Muscle of leg (tissue), 11 donors: ENCODE results near the gene VDR. TPM values are rescaled to one million over a fixed set of nuclear protein-coding genes. Genes with fewer than 3 reads are reported as not detected.
A peak's percentile ranks its signal among the peaks of the same experiment; 100 is the strongest.
"Not testable (repeated sequence)": the region's sequence is repeated elsewhere in the genome, so short reads cannot be mapped to it uniquely, and the experiment has no call there.

Experiments used
- DNase-seq: peaks from one replicate; pipeline ENCODE4 v3.0.0; 2013
- H3K27ac ChIP-seq: one replicate; pipeline ENCODE4 v1.5.1; 2013; ENCODE audit warnings: mild to moderate bottlenecking, low read length, control low read depth
- H3K27me3 ChIP-seq: one replicate; pipeline ENCODE4 v1.6.1; 2013; ENCODE audit warnings: low read length; ENCODE audit not compliant: control insufficient read depth, insufficient read depth
- H3K36me3 ChIP-seq: one replicate; pipeline ENCODE4 v1.6.1; 2013; ENCODE audit warnings: low read length; ENCODE audit not compliant: control insufficient read depth, insufficient read depth
- H3K4me1 ChIP-seq: one replicate; pipeline ENCODE4 v1.6.1; 2013; ENCODE audit warnings: low read length; ENCODE audit not compliant: control insufficient read depth, insufficient read depth
- H3K4me3 ChIP-seq: one replicate; pipeline ENCODE4 v1.5.1; 2013; ENCODE audit warnings: low read length, control low read depth
- H3K9me3 ChIP-seq: replicated peaks from 2 replicates; pipeline ENCODE4 v1.6.1; 2013; ENCODE audit warnings: low read depth, low read length; ENCODE audit not compliant: control insufficient read depth
- WGBS: methylation state at CpG from one replicate; pipeline ENCODE4 v1.1.5; 2013; ENCODE audit warnings: missing lambda C conversion rate; ENCODE audit not compliant: insufficient coverage; 5-methylcytosine and 5-hydroxymethylcytosine counted together
- polyA plus RNA-seq, 8 donors: library from polyadenylated mRNA; unstranded; fragments of 120-200 nt; gene quantifications; one replicate each; pipeline versions ENCODE4 v1.2.1 to v1.2.3, GENCODE V29; 2013; ENCODE audit warnings: inconsistent platforms in 1 of 8, low replicate concordance in 1 of 8; ENCODE audit not compliant: insufficient read length in 8 of 8, insufficient read depth in 1 of 8
- total RNA-seq: library from RNA; stranded (reverse); fragments of 120-200 nt; gene quantifications from one replicate; pipeline ENCODE4 v1.2.4, GENCODE V29; 2013

Gene VDR
- total and polyA plus RNA-seq, 9 donors = 0.23 to 1.0 (median 0.45) TPM

- H3K4me3 ChIP-seq = peak overlapping the region; percentile 75
- peaks cover 76% of the 10 kb centered on the region for H3K4me1 ChIP-seq
- H3K27me3 ChIP-seq = no peaks in the 10 kb centered on the region
- WGBS = 16% methylated on average over 2 of the region's 12 CpGs
- H3K27ac ChIP-seq = peak overlapping the region; percentile 78
- H3K36me3 ChIP-seq = peaks cover 18% of the 10 kb centered on the region
- peak; percentile 57 for DNase-seq
- no peaks in the 10 kb centered on the region for H3K9me3 ChIP-seq
Measured at GRCh38 chr12:47816403-47817271, 88.2 kb downstream of the VDR start.

GRCh38 chr12:47815447-47815846 is 89.3 kb downstream of the VDR start:
- peaks cover 22% of the 10 kb centered on the region for H3K36me3 ChIP-seq
- peak overlapping the region; percentile 8 for H3K27ac ChIP-seq
- H3K4me1 ChIP-seq = peaks cover 75% of the 10 kb centered on the region
- no CpG with 5 or more reads among the region's 5 CpGs for WGBS
- H3K4me3 ChIP-seq, DNase-seq, H3K9me3 ChIP-seq, H3K27me3 ChIP-seq: not testable (repeated sequence)

GRCh38 chr12:47814539-47815170 is 90.1 kb downstream of the VDR start:
- no peak for DNase-seq
- H3K36me3 ChIP-seq = peaks cover 22% of the 10 kb centered on the region
- 73% methylated on average over 3 of the region's 3 CpGs for WGBS
- no peaks in the 10 kb centered on the region for H3K9me3 ChIP-seq
- H3K4me1 ChIP-seq = peaks cover 76% of the 10 kb centered on the region
- no peak overlapping the region for H3K4me3 ChIP-seq
- peak overlapping the region; percentile 96 for H3K27ac ChIP-seq
- H3K27me3 ChIP-seq = no peaks in the 10 kb centered on the region

GRCh38 chr12:47813511-47814196 is 91.1 kb downstream of the VDR start:
- WGBS = 38% methylated on average over 7 of the region's 9 CpGs
- Histone ChIP-seq H3K36me3 (peaks cover 22% of the 10 kb centered on the region), H3K27ac (peak overlapping the region; percentile 96), H3K4me3 (peak overlapping the region; percentile 38), H3K4me1 (peaks cover 79% of the 10 kb centered on the region), H3K9me3 (no peaks in the 10 kb centered on the region), H3K27me3 (no peaks in the 10 kb centered on the region)
- peak; percentile 64 for DNase-seq

- Histone ChIP-seq H3K4me3 (peak overlapping the region; percentile 38), H3K9me3 (no peaks in the 10 kb centered on the region), H3K27ac (peak overlapping the region; percentile 96), H3K27me3 (no peaks in the 10 kb centered on the region), H3K36me3 (peaks cover 18% of the 10 kb centered on the region), H3K4me1 (peaks cover 79% of the 10 kb centered on the region)
- WGBS = 0% methylated on average over 20 of the region's 37 CpGs
- peak; percentile 85 for DNase-seq
Measured at GRCh38 chr12:47812797-47813510, 91.8 kb downstream of the VDR start.

DNA sequence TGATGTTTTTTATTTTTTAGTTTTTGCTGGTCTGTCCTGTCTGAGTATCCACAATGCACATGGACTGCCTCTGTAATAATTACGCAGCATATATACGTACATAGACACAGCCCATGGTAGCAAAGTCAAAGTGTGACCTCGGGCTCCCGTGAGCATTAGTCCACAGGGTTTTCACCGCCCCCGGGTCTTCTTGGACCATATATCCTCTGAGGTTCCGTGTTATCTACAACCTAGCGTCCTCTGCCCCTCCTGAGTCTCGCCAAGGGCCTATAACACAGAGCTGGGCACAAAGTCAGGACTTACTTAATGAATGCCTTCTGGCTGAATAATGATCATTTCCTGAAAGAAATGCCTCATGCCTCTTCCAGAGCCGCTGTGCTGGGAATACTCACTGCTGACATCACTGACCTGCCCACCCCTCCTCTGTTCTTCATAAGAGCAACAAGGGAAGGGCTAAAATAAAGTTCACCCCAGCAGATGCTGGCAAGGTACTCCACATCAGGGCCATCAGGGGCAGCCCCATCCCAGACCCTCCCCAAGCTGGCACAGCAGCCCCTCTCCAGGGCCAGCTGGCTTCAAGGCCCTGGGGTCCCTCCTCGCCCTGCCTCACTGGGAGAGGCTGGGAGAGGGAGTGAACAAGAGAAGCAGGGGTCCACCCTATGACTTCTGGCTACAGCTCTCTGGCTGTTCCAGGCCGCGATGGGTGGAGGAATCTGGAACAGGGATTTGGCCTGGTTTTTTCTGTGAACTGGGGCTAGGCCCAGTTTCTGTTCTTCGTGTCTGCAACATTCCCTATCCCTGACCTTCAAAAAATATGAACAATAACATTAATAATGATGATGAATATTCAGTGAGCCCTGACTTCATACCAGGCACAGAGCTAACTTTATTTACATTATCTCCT is 93.0 kb downstream of the VDR start:
- Histone ChIP-seq H3K9me3 (no peaks in the 10 kb centered on the region), H3K27ac (peak overlapping the region; percentile 96), H3K4me1 (peaks cover 75% of the 10 kb centered on the region), H3K36me3 (peaks cover 18% of the 10 kb centered on the region), H3K4me3 (no peak overlapping the region), H3K27me3 (no peaks in the 10 kb centered on the region)
- 29% methylated on average over 10 of the region's 14 CpGs for WGBS
- peak; percentile 96 for DNase-seq

DNA sequence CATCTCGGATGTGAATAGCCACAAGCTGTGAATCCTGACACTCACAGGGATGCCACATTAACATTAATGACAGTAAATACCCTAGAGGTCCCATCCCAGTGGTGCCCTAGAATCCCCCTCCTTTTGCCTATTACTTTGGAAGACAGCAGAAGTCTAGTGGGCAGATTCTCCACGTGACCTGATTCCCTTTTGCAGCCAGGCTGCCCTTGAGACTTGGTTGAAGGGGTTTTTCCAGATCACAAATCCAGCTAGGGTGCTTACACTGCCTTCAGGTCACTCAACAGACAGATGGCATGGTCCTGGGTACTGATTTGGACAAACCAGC is 93.8 kb downstream of the VDR start:
- Histone ChIP-seq H3K27ac (peak overlapping the region; percentile 96), H3K4me3 (no peak overlapping the region)
- WGBS = 17% methylated on average over 1 of the region's 2 CpGs

GRCh38 chr12:47809518-47809917 is 95.3 kb downstream of the VDR start:
- H3K27me3 ChIP-seq, H3K9me3 ChIP-seq, H3K4me3 ChIP-seq, H3K27ac ChIP-seq, DNase-seq: not testable (repeated sequence)
- 90% methylated on average over 2 of the region's 9 CpGs for WGBS
- H3K36me3 ChIP-seq = peaks cover 29% of the 10 kb centered on the region
- H3K4me1 ChIP-seq = peaks cover 82% of the 10 kb centered on the region

More for the DNA sequence above, 93.8 kb downstream of the VDR start:
- Histone ChIP-seq H3K9me3 (no peaks in the 10 kb centered on the region), H3K27me3 (no peaks in the 10 kb centered on the region), H3K4me1 (peaks cover 74% of the 10 kb centered on the region), H3K36me3 (peaks cover 22% of the 10 kb centered on the region)
- DNase-seq = no peak
